HG03135 (cell line): ENCODE measurements around the gene LGALS9B.
A peak's percentile ranks its signal among the peaks of the same experiment; 100 is the strongest.
"Not testable (repeated sequence)": the region's sequence is repeated elsewhere in the genome, so short reads cannot be mapped to it uniquely, and the experiment has no call there.

Experiments used
- ATAC-seq: cut with Tn5 transposase; IDR thresholded peaks from one replicate; pipeline ENCODE4 v1.9.1; 2021; ENCODE audit warnings: mild to moderate bottlenecking, moderate library complexity; ENCODE audit not compliant: unreplicated experiment

The LGALS9B gene

DNA sequence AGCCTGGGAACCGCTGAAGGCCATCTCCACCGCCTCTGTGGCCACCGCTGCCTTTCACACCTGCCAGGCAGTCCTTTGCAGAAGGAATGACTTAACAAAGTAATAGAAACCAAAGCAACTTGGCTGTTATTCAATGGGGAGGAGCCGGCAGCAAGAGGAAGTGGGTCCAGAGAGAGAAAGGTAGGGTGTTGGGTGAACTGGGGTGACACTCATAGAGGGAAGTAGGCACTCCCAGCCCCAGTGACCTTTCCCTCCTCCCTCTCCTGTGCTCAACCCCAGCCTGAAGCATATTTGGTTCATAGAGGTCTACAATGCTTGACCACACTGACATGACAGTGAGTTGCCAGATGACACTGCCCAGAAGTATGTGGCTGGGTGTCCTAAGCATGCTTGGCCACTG, at the start of gene LGALS9B:
TSS of gene LGALS9B (minus strand) at position 93 of the 400 bp plus-strand sequence. CDS start at position 24, 69 bp downstream.
- ATAC-seq: peak; percentile 77

DNA sequence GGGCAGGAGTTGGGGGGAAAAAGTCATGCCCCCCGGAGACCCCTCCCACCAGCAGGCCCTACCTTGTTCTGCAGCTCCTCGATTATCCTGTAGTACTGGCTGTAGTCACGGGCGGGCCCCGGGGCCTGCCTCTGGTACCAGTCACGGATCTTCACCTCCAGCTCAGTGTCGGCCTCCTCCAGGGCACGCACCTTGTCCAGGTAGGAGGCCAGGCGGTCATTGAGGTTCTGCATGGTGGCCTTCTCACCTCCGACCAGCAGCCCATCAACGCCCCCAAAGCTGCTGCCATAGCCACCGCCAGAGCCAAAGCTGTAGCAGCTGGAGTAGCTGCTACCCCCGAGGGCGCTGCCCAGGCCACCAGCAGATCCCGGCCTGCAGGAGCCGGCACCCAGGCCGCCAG, 49.6 kb upstream of the LGALS9B start:
- not testable (repeated sequence) for ATAC-seq

DNA sequence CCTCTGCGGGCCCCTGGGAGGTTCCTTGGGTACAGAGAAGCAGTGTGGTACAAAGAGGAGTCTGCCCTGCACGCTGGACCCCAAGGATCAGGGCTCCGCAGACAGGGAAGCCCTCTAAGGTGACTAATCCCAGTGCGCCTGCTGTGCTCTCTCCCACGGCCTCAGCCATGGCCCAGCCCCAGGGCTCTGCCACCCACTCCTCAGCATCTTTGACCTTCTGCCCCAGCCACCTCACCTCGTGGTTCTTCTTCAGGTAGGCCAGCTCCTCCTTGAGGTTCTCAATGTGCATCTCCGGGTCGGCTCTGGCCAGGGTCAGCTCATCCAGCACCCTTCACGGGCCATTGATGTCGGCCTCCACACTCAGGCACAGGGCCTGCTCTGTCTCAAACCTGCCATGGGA, 47.8 kb upstream of the LGALS9B start:
- not testable (repeated sequence) for ATAC-seq

DNA sequence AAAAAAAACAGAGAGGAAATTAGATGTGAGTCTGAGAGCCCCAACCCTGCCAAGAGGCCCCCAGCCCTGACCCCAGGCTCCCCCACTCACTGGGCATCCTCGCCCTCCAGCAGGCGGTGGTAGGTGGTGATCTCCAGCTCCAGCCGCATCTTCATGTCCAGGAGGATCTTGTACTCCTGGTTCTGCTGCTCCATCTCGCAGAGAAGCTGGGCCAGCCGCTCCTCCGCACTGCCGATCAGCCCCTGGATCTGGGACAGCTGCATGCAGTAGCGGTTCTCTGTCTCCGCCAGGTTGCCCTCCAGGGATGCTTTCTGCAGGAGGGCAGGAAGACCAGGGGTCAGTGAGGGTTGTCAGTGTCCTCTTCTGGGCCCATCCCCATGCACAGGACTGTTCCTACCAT, 46.2 kb upstream of the LGALS9B start:
- ATAC-seq: not testable (repeated sequence)

DNA sequence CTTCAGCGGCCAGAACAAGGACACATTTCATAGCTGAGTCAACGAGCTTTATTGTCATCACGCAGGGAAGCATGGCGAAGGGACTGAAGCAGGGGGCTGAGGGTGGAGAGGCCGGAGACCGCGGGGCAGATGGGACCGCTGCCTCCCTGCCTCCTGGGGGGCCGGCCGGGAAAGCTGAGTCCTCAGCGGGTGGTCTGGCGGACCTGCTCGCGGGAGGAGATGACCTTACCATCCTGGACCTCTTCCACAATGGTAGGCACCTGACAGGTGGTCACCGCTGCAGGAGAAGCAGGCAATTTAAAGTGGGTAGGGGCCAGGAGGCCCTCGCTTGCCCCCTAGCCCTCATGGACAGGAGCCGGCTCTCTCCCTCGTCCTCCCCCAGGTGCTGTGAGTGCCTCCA, 45.0 kb upstream of the LGALS9B start:
- ATAC-seq: not testable (repeated sequence)

DNA sequence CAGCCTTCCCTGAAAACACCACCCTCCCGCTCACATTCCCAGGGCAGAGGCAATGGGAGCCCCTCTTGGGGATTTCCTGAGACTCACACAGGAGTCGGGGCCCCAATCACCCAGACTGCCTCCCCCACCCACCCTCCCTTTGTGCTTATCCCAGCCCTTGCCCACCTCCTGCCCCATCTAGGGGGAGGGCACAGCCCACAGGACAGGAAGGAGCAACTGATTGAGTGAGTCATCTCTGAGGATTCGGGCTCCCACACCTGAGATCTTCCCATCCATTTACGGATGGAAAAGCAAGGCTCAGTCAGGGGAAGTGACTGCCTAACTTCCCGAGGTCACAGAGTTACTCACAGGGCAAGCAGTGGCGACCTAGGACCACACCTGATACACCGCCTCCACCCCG, 44.4 kb upstream of the LGALS9B start:
- not testable (repeated sequence) for ATAC-seq

DNA sequence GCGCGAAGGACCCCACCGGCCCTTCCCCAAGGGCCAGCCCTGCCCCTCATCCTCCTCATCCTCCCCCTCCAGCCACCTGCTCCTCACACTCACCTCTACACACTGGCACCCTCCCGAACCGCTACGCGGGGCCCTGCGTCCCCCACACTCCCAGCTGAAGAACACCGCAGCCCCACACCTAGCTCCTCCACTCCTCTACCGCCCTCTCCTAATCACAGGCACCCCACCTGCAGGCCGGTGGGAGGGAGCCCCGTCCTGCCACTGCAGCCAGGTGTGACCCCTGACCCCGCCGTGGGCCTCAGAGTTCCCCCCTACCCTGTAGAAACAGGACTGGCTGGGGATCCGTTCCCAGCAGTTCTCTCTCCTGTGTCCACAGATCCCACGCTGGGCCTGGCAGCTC, 38.0 kb upstream of the LGALS9B start:
- ATAC-seq: not testable (repeated sequence)

DNA sequence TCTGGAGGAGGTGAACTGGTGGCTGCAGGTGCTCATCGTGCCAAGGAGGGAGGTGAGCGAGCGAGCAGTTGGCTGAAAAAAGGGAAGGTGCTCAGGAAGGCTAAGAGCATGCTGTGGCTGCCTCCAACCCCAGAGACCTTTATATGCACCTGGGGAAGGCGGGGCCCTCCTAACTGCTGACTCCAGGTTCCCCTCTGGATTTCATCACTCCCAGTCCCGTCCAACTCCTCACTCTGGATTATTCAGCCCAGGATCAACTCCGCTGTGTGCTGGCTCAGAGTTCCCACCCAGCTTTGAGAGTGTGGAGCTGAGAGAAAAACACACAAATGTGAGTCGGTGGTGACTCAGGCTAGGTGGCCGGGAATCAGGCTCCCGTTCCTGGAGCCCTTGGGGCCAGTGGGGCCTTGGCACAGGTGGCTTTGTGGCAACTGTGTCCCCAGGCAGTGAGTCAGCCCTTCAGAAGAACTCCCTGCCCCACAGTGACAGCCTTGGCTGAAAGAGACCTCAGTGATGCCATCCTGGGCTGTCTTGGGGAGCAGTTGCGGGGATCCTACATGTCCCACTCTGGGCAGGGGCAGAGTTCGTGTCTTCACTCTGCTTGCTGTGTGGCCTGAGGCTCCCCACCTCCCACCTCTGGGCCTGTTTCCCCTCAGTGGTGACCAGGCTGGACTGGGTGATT, 37.2 kb upstream of the LGALS9B start:
- not testable (repeated sequence) for ATAC-seq

DNA sequence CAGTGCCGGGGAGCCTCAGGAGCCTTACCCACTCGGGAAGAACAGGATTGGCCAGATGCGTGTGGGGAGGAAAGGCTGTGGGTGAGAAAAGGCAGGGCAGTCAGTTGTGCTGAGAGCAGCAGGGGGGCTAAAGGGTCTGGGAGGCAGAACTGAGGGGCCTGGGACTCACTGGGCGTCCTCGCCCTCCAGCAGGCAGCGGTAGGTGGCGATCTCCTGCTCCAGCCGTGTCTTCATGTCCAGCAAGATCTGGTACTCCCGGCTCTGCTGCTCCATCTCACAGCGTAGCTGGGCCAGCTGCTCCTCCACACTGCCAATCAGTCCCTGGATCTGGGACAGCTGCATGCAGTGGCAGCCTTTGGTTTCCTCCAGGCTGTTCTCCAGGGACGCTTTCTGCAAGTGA, 34.6 kb upstream of the LGALS9B start:
- not testable (repeated sequence) for ATAC-seq

DNA sequence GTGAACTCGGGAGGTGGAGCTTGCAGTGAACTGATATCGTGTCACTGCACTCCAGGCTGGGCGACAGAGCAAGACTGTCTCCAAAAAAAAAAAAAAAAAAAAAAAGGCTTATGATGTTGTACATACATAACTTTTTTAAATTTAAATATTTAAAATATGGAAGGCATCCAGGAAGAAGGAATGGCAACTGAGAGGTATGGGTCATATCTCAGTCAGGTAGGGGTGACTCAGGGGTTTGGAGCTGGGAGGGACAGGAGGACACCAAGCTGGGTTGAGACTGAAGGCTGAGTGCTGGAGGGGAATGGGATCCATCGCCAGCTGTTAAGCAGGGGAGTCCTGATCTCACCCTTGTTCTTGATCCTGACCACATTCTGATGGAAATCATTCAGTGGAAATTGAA, 33.0 kb upstream of the LGALS9B start:
- not testable (repeated sequence) for ATAC-seq

DNA sequence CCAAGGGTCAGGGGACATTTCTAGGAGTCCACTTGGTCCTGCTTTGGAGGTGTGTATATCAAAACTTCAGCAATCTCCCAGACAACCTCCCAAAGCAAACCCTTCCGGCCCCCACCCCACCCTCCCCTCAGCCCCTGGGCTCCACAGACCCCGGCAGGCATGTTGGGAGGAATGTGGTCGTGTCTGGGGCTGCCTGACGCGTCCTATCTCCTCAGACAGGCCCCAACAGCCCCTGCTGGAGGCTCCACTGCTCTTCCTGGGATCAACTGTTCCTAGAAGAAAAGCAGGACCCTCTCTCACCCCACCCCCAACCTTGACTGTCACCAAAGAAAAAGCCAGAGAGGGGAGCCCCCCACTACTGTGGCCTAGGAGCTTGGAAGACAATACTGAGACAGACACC, 28.1 kb upstream of the LGALS9B start:
- not testable (repeated sequence) for ATAC-seq

DNA sequence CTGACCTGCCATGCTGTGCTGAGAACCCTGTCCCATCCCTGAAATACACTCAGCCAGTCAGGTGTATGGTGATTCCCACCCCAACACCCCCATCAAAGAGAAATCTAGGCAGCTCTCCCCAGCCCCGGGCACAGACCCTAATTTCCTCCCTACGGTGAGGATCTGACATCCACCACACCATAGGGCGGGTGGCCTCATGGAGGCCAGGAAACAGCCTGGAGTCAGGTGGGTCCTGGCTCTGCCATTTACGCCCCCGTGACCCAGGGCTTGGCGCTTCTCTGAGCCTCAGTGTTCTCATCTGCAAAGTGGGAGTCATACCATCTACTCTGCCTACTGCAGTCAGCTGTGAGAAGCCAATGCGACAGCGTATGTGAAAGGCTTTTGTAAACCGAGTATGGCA, 27.4 kb upstream of the LGALS9B start:
- ATAC-seq: not testable (repeated sequence)

DNA sequence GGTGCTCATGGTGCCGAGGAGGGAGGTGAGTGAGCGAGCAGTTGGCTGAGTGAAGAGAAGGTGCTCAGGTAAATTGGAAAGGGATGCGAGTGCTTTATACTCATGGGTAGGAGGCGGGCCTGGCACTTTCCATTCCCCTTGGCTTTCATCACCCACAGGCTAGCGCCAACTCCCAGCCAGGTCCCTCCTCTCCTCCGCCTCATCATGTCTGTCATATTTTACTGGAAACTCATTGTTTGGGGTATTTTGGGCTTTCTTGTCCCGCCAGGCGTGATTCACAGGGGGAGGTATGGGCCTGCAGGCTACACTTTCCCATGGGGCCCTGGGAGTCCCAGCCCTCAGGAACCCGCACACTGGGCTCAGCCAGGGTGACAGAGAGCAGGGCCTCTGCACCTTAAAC, 26.8 kb upstream of the LGALS9B start:
- ATAC-seq: not testable (repeated sequence)

DNA sequence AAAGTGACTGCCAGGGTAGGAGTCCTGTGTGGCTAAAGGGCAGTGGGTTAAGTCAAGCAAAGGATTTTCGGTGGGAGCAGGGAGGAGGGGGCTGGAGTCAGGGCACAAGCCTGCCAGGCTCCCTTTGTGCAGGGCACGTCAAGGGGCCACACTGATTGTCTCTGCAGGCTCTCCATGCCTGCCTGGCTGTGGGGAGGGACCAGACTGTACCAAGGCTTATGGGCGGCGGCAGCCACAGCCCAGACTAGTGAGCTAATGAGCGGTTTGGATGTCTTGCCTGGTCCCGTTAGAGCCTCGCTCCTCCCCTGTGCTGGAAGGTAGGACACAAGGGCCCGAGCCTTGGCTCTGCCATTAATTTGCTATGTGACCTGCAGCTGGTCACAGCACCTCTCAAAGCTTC, 25.6 kb upstream of the LGALS9B start:
- not testable (repeated sequence) for ATAC-seq

DNA sequence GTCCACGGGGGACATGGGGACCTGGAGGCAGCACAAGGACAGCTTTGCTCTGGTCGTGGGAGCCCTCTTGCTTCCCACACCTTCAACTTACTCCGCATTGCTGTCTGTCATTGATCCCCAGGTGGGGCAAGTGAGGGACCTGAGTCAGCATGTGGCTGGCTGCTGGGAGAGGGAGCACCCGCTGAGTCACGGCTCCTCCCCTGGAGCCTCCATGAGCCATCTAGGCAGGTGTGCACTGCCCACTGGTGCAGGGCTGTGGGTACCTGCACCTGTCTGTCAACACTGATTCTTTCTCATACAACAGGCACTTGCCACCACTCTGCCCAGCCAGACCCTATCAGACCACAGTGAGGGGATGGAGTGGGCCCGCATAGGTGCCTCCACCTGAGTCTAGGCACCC, 24.8 kb upstream of the LGALS9B start:
- ATAC-seq: not testable (repeated sequence)

DNA sequence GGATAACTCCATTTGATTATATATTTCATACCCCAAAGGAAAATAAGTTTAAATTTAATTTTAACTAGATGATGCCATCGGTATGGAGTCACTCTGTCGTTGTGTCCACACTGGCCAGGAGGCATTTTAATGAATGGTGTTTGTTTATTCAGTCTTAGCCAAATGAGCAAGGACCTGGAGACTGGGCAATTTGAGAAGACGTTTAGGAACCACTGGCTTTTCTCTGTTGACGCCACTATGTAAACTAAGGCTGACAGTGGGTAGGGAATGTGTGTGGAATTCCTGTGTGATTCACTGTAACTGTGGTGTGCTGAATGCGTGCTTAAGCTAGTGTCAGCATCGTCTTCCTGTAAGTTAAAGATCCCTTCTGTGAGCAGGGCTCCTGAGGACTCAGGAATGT, 17.6 kb upstream of the LGALS9B start:
- ATAC-seq: not testable (repeated sequence)

DNA sequence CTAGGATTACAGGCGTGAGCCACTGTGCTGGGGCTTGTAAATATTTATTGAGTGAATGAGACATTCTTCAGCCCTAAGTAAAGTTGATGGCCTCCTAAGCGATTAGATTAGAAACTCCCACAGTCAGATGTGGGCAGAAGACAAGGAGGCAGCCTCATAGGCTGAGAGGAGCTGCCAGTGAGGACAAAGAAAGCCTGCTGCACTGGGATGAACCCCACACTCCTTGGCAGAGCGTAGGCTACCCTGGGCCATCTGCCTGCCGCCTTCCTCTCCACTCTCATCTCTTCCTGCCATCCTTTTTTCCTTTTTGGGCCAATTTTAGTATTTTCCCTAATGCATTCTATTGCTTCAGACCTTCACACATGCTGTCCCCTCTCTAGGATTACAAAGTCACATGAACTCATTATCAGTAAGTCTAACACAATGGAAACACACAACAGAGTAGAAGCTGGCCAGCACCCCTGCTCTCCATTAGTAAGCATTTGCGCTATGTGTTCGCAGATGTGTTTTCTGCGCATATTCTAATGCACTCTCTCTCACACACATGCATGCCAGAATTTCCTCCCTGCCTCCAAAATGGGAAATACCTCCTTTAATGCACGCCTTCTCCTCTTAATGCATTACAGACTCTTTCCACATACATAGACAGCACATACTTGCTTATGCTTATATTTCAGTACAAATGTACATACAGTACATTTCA, 12.7 kb upstream of the LGALS9B start:
- ATAC-seq: not testable (repeated sequence)

DNA sequence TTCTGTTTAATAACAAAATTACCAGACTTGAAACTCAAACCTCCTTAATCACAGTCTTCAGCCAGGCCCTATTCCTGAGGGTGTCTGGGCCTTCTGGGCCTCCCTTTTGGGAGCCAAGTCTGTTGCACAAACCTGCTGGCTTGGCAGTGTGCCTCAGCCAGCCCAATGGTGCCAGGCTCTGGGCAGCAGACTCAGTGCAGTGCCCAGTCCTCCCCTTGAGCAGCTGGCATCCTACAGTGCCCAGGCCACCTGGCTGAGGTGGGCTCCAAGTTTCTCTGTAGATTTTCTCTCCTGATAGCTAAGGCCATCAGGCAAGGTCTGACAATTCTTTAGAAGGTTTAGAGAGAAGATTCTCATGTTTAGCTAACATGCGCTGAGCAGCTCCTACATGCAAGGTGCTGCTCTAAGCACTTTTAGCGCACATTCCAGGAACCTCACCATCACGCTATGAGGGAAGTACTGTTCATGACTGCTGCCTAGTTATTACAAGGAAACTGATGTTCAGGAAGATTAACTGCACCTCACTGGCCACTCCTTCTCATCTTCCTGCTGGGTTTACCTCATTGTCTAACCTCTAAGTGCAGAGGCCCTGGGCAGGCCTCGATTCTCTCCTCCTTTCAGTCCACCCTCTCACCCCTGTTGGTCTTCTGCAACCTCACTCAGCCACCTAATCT, 10.2 kb upstream of the LGALS9B start:
- ATAC-seq: not testable (repeated sequence)

DNA sequence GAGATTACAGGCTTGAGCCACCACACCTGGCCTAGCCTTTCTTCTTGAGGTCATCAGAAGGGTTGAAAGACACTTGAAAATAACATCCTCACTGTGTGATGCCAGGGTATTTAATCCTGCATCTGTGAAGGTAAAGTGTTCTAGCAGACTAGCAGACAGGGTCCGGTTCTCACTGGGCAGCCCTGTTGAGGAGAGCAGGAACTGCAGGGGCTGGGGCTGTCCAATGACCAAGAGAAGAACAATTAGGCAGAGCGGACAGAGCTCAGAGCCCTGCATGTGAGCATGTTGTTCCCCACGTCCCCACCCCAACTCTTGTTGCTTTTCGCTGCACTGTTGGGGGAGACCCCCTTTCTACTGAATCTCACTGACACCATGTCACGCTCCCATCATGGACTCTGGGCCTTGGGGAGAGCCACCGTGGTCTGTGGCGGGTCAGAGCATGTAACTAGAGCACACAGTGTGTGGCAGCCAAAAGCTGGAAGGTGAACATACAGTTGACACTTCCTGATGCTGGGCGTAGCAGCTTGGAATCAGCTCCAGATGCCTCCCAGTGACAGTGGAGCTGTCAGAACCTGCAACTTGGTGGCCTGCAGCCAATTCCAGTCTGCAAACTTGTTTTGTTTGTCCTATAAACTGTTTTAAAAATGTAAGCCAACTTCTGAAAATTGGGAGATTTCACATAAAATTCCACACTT, 7.9 kb upstream of the LGALS9B start:
- ATAC-seq: not testable (repeated sequence)

DNA sequence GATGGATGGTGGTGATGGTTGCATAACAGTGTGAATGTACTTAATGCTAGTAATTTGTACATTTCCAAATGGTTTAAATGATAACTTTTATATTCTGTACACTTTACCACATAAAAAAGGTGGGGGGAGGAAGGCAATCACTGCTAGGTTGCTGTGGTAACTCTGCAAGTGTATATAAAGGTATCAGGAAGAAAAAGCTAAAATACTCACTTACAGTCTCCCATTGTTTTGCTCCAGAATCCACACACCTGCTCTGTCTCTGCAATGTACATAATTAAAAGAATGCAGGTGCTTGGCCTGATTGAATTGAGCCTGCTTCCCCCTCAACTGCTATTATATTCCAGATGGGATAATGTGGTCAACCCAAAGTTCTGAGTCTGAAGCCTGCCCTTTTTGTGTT, 6.7 kb upstream of the LGALS9B start:
- not testable (repeated sequence) for ATAC-seq

DNA sequence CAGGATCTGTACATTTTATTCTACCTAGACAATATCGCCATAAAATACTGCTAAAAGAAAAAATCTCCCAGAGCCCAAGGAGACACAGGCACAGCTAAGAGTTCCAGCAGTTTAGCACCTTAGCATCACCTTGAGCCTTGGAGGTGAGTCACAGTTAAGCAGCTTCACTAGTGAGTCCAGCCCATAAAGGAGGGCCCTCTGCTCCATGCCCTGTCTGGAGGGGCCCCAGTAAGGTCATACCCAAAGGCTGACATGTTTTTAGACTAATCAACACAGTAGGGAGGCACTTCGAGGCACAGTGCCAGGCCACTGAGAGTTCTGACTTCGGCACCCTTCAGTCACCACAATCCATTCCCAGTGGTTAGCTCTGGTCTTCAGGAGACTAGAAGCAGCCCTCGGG, 2.6 kb upstream of the LGALS9B start:
- not testable (repeated sequence) for ATAC-seq
